ENCODE data around the gene THUMPD1.
"Not testable (repeated sequence)": the region's sequence is repeated elsewhere in the genome, so short reads cannot be mapped to it uniquely, and the experiment has no call there.

THUMPD1 gene, protein sequence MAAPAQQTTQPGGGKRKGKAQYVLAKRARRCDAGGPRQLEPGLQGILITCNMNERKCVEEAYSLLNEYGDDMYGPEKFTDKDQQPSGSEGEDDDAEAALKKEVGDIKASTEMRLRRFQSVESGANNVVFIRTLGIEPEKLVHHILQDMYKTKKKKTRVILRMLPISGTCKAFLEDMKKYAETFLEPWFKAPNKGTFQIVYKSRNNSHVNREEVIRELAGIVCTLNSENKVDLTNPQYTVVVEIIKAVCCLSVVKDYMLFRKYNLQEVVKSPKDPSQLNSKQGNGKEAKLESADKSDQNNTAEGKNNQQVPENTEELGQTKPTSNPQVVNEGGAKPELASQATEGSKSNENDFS

DNA sequence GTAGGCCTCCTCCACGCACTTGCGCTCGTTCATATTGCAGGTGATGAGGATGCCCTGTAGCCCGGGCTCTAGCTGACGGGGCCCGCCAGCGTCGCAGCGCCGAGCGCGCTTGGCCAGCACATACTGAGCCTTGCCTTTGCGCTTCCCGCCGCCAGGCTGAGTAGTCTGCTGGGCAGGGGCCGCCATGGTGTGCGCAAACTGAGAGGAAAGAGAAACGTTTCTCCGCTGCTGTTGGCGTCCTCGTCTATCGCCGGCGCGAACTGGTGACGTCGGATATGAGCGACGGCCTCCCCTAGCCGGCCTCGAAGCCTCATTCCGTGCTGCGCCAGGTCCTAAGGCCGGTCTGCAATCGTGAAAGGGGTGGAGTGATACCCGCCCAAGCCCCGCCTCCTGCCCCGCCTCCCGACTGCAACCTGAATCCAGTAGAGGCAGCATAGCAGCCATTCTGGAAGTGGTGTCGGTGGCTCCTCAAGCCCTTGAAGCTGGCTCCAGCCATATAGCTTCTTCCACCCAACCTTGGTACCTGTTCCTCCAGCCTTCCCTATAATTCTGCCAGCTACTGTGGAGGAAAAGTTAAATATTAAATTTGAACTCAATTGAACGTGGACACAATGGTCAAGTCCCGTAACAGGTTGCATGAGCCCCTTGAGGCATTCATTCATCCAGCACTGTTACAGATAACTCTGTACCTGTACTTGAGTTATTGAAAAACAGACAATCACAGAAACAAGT lies at the start of gene THUMPD1:
TSS of gene THUMPD1 (minus strand) at position 265 of the 732 bp plus-strand sequence. CDS start at position 186, 79 bp downstream.
- DNase-seq, result peak; percentile 97

DNA sequence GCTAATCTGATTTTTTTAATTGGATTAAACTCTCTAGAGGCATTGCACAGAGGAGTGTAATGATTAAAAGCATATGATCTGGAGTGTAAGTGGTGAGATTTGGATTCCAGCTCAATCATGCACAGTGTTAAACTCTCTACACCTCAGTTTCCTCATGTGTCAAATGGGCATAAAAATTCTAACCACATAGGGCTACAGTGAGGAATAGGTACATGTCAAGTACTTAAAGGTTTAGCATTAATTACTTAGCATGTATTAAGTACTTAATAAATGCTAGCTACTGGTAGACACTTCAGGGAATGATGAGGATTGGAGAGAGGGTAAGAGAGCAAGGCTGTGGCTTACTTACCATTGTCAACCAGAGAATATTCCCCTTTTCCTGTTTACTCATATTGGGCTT lies 47.5 kb upstream of the THUMPD1 start:
- no peak for DNase-seq

DNA sequence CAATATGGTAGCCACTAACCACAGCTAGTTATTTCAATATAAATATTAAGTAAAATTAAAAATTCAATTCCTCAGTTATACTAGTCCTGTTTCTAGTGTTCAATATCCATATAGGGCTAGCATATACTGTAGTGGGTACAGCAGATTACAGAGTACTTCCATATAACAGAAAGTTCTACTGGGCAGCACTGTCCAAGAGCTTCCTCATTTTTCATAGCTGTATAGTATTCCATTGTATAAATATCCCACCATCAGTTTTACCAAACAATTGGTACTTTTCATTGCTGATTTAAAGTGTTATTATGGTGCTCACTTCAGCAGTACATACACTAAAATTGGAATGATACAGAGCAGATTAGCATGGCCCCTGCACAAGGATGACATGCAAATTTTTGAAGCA lies 42.6 kb upstream of the THUMPD1 start:
- DNase-seq, result no peak

DNA sequence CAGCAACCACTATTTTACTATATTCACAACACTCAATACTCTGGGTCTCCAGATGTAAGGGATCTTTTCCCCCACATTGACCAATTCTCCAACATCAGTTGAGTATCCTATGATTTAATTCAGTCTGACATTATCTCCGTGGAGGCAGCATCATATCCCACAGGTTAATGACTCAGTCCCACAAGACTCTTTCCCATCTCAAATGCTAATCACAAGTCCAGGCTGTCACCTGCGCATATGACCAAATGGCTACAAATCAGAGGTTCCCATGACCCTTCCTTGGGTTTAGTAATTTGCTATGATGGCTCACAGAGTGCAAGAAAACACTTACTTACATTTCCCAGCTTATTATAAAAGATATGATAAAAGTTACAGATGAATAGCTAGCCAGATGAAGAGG lies 40.9 kb upstream of the THUMPD1 start:
- DNase-seq, result no peak

DNA sequence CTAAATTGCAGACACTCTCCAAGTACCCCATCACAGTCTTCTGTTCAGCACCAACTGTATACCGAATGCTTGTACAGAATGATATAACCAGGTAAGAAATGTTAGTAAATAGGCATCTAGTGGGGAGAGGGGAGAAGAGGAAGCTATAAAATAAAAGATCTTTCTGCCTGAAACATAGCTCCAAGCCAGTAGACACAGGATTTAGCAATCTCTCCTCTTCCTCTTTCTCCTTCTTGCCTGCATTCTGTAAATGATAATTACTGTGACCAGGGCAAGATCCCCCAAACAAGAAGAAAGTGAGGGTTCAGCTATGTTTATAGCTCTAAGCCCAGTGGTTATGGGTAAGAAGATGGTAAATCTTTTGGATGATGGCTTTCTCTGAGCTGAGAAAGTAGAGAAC lies 40.1 kb upstream of the THUMPD1 start:
- no peak for DNase-seq

DNA sequence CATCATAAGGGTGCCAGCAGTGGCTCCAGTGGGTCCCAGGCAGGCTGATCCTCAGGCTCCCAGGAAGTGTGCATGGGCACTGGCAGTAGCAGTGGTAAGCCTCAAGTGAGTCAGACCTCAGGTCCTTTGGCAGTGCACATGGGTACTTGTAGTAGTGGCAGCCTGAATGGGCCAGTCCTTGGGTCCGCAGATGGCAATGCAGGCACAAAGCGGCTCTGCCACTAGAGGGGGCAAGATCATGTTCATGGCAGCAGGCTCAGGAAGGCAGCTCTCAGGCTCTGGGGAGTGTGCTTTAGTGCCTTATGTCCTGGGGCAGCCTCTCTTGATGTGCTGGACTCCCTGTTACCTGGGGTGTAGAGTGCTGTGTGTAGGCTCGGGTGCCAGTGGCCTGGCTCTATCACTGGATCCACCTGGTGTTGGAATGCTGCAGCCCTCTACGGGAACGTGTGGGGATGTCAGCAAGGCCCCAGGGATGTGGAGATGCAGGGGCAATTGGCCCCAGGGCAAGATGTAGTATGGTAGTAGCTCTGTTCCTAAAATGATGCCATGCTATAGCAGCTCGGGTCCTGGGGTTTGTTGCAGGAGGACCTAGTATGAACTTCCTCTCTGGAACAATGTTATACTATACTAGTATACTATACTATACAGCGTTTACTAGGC lies 33.2 kb upstream of the THUMPD1 start:
- DNase-seq, result peak; percentile 37

DNA sequence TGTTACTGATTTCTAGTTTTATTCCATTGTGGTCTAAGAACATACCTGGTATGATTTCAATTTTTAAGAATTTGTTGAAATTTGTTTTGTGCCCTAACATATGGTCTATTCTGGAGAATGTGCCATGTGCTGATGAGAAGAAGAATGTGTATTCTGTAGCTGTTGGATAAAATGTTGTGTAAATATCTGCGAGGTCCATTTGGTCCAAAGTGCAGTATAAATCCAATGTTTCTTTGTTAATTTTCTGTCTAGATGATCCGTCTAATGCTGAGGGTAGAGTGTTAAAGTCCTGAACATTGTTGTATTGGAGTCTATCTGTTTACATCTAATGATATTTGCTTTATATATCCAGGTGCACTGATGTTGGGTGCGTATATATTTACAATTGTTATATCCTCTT lies 32.1 kb upstream of the THUMPD1 start:
- no peak for DNase-seq

DNA sequence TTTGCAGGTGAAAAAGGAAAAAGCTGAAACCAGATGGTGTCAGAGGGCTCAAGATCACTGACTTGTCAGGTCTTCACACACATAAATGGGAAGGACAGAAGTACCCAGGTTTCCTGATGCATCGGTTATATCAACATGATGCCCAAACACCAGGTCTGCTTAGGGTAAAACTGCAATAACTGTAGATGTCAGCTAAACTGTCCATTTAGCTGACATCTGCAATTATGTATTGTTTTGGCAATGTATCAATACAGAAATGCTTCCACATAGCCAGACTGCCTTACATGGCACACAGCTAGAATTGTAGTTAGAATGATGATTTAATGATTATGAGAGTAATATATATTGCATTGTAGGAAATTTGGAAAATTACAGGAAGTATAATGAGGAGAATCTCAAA lies 27.2 kb upstream of the THUMPD1 start:
- no peak for DNase-seq

DNA sequence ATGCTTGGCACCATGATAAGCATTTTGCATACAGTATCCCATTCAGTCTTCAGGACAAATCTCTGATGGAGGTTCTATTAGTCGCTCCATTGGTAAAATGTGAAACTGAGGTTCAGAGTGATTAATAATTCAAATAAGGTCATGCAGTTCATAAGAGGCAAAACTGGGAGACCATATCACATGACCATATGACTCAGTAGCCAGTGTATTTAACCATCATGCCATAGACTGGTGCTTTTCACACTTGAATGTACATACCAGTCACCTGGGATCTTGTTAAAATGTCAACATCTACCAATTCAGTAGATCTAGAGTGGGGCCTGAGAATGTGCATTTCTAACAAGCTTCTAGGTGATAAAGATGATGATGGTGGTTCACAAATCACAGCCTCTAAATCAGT lies 26.5 kb upstream of the THUMPD1 start:
- DNase-seq, result no peak

DNA sequence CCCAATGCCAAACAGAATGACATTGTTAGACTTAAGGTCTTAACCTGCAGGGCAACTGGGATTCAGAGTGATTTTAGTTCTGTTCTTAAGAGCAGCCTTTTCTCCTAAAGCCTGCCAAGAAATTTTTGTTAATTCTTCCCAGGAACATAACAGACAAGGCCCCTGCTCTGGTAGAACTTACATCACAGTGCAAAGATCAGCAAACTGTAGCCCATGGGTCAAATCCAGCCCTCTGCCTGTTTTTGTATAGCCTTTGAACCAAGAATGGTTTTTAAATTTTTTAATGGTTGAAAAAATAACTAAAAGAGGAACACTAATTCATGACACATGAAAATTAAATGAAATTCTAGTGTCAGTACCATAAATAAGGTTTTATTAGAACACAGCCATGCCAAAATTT lies 26.0 kb upstream of the THUMPD1 start:
- DNase-seq, result no peak

DNA sequence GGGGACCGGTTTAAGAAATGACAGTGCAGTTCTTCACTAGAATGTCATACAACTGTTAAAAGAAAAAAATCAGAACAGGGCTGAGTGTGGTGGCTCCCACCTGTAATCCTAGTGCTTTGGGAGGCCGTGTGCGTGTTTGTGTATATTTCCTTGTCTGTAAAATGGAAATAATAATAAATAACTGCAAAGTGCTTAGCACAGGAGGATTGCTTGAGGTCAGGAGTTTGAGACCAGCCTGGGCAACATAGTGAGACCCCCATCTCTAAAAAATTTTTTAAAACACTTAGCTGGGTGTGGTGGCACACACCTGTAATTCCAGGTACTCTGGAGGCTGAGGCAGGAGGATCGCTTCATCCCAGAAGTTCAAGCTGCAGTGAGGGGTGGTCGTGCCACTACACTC lies 24.7 kb upstream of the THUMPD1 start:
- DNase-seq, result no peak

DNA sequence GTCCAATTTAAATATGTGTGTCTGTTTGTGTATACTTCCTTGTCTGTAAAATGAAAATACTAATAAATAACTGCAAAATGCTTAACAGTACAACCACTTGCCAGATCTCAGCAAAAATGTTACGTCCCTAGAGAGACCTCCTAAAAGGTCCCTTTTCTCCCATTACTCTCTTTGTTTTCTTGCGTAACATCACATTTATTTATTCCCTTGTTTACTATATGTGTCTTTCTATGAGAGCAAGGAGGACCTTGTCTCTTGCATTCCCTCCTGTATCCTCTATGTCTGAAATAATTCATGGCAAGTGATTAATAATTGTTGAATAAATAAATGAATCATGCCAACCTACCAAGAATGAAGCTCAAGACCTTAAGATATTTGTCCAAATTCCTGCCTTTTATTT lies 24.1 kb upstream of the THUMPD1 start:
- no peak for DNase-seq

DNA sequence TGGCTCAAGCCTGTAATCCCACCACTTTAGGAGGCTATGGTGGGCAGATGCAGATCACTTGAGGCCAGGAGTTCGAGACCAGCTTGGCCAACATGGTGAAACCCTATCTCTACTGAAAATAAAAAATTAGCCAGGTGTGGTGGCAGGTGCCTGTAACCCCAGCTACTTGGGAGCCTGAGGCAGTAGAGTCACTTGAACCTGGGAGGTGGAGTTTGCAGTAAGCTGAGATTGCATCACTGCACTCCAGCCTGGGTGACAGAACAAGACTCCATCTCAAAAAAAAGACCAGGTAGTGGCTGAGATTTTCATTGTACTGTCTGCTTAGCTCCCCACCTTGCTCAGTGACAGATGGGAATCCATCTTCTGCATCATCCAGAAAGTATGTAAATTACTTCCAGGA lies 22.8 kb upstream of the THUMPD1 start:
- not testable (repeated sequence) for DNase-seq

DNA sequence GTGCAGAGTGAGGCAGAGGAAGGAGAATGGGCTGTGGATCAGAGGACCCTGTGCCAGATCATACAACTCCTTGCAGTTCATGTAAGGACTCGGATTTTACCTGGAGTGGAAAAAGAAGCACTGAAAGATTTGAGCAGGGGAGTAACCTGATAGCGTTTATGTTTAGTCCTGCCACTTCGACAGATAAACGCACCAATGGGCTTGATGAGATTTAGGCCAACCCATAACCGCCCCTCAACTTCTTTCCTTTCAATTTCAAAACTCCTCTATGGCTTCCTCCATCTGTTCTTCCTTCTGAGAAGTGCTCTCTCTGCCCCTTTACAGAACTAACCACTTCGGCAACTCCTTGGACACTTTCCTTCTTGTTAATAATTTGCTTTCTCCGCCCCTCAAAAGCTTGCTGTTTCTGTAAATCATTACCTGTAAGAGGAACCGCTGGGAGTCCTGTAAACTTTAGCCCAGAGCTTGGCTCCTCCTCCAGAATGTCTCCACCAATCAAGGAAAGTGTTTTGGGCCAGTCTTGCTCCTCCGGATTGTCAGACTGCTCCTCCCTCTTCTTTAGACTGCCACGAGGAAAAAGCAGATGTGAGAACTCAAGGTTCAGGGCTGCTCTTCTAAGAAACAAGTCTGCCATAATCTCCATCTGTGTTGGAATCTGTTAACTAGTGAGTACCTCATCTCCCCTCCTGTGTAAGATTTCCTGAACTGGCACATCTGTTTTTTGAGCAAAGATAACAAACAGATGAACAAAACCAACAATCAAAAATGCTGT lies 22.0 kb upstream of the THUMPD1 start, which contains the start of gene ACSM3:
TSS of gene ACSM3 (plus strand) at position 554 of the 772 bp plus-strand sequence. CDS start 6,021 bp downstream, outside the sequence.
- DNase-seq, result peak; percentile 48

DNA sequence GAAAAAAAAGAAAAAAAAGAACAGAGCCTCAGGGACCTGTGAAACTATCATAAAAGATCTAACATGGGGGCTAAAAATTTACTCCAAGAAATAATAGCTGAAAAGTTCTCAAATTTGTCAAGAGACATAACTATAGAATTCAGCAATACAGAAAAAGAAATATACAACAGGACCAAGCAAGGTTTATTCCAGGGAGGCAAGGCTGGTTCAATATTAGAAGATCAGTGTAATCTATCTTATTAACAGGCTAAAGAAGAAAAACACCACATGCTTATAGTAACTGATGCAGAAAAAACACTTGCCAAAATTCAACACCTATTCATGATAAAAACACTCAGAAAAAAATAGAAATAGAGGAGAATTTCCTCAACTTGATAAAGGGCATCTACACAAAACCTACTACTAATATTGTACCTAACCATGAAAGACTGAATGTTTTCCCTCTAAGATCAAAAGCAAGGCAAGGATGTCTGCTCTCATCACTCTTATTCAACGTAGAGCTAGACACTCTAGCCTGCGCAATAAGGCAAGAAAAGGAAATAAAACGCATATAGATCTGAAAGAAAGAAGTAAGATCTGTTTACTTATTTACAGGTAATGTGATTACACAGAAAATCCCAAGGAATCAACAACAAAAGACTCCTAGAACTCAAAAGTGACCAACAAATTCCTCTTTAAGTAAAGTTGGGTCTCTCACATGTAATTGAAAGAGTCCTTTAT lies 20.9 kb upstream of the THUMPD1 start:
- no peak for DNase-seq

DNA sequence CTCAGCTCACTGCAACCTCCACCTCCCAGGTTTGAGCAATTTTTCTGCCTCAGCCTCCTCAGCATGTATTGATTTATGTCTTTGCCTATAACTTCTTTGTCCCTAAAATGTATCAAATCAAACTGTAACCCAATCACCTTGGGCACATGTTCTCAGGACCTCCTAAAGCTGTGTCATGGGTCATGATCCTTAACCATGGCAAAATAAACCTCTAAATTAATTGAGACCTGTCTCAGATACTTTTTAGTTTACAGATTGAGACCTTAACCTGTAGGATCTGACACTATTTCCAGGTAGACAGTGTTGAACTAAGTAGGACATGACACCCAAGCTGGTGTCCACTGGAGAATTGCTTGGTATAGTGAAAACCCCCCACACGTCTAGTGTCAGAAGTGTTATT lies 19.6 kb upstream of the THUMPD1 start:
- no peak for DNase-seq

DNA sequence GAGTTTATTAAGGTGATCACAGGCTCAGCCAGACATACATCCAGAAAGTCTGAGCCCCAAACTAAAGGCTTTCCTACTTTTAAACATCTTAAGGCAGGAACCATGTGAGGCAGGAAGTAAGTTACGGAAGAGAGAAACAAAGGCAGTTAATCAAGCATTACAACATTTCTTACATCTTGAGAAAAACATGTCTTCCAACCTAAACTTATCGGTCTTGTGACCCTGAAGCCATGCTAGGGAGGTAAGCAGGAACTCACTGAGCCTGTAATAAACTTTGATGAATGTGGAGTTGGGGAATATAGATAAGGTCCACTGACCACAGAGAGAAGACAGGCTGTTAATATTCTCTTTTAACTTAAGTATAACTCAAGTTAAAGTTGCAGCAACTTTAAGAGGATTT lies 18.7 kb upstream of the THUMPD1 start:
- no peak for DNase-seq

DNA sequence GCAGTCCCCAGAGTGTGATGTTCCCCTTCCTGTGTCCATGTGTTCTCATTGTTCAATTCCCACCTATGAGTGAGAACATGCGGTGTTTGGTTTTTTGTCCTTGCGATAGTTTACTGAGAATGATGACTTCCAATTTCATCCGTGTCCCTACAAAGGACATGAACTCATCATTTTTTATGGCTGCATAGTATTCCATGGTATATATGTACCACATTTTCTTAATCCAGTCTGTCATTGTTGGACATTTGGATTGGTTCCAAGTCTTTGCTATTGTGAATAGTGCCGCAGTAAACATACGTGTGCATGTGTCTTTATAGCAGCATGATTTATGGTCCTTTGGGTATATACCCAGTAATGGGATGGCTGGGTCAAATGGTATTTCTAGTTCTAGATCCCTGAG lies 14.2 kb upstream of the THUMPD1 start:
- DNase-seq, result not testable (repeated sequence)

DNA sequence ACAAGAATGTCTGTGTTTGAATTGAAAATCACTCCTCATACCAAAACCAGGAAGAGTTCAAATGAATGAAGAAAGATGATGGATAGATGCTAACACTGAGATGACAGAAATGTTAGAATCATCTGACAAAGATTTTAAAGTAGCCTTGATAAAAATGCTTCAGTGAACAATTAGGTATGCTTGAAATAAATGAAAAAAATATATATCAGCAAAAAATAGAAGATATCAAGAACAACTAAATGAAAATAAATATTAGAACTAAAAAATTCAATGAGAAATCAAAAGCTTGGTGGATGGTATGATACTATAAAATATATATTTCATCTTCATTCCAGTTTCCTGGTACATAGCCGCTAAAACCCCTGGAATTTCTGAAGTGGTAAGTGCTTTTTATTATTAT lies 13.6 kb upstream of the THUMPD1 start:
- DNase-seq, result no peak

DNA sequence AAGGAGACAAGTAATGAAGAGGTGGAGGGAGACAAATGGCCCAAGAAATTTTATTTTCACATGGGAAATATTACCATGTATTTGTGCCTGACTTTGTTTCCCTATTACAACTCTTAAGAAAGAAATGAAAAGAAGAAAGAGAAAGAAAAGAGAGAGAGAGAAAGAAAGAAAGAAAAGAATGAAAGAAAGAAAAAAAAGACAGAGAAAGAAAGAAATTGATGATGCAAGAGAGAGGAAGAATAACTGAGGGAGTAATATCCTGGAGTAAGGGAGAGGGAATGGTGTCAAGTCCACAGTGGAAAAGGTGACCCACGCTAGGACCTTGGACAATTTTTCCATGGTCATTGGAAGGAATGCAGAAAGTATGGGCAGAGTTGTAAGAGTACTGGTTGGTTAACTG lies 12.1 kb upstream of the THUMPD1 start:
- DNase-seq, result no peak

DNA sequence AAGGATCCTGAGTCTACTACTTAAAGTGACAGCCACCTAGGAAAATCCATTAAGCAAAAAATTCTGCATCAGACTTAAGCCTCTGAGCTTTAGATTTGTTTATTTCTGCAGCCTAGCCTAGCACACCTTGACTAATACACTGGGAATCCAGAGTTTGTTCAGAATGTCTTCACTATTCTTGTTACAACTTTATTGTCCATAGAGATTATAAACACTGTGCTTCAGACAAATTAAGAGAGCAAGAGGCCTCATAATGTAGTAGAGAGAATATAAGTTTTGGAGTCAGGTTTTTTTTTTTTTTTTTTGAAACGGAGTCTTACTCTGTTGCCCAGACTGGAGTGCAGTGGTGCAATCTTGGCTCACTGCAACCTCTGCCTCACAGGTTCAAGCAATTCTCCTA lies 8.9 kb upstream of the THUMPD1 start:
- no peak for DNase-seq

DNA sequence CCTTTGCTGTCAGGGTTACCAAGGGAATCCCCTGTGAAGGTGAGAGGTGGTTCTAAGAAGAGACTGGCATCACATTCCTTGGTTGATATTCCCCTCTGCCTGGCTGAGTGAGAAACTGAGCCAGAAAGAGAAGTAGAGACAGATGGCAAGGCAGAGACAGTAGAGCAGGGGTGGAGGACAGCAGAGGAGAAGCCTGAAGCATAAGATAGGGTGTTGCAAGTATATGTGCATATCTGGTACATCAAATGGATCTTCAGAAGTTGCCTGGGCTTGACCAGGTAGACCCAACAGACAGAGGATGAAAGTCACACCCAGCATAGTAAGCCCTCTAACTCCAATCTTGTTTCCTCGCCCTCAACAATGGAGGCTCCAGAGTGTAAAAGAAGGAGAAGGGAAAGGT lies 7.9 kb upstream of the THUMPD1 start:
- no peak for DNase-seq

Data from stimulated activated naive CD4-positive, alpha-beta T cell treated with Interleukin-2 at 50 U/mL for 16 hours (primary cell).